Activated T-cell treated with anti-CD3 and anti-CD28 coated beads, Interleukin-2, amount 50 U/mL, for 48 hours (primary cell): ENCODE results near the gene PRRT1B.
A peak's percentile ranks its signal among the peaks of the same experiment; 100 is the strongest.

Source experiments
- DNase-seq, 2 experiments: peaks; one replicate each; pipeline ENCODE4 v3.0.0-alpha.2; 2020

Gene PRRT1B

DNA sequence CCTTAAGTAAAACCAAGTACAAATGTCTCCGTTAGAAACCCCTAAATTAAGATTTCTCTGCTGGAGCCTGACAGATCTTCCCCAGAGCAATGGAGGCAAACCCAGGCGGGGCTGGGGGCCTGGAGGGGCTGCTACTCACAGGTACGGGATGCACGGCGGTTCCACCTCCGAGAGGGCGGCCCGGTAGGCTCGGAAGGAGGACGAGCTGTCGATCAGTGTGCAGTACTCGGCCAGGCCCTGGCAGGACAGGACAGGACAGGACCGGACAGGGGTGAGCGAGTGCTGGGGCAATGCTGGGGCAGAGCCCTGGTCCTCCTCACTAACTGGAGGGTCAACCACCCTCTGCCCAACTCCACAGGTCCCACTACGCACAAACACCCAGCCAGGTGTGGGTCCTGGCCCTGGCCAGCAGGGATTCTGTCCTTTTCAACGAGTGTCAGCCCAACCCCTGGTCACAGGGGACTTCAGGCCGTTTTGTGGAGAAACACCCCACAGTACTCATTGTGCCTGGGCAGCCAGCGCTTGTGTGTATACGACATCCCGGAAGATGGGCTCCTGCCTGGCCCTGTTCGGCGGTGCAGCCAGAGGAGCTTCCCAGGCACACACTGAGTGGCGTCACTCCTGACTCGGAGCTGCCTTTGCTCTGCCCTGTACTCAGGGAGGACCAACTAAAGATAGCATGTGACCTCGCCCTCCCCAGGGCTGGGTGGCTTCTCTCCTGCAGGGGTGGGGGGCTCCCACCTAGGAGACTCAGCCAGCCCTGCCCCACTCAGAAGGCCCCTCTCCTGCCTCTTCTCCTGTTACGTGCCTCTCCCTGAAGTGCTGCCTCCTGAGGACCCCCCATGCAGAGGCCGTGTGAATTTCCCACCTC lies 37.4 kb downstream of the PRRT1B start:
- DNase-seq = no peak

DNA sequence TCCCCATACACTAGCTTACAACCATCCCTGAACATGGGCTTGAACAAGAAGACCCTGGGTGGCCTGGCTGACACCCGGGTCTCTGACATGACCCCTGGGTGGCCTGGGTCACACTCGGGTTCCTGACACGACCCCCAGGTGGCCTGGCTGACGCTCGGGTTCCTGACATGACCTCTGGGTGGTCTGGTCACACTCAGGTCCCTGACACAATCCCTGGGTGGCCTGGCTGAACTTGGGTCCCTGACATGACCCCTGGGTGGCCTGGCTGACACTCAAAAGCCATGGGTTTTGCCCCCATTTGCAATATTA lies 38.0 kb downstream of the PRRT1B start:
- DNase-seq = no peak

DNA sequence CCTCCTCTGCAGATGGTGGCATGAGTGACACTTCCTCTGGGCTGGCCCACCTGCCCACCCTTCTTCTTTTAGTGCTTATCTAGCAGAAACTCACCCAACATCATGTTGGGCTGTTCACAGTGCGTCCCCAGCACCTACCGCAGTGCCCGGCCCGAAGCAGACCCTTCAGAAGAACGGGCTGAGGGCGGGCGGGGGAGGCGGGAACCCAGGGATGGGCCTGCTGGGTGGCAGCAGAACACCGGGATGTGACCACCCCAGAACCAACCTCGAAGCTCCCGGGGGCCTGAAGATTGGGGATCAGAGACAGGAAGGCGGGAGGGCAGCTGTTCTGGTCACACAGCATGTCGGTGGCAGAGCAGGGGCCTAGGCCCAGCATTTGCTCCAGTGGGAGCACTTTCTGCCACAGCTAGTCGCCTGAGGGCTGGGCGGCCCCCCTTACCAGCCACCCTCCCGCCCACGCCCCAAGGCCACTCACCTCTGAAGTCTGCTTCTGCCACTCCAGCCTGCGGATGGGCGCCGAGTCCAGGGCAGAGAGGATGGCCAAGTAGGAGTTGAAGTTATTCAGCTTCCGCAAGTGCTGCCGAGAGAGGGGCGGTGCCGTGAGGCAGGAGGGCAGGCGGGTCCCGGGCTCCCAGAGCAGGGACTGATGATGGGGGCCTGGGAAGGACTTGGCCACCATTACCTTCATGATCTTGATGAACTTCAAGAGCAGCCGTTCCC lies 38.7 kb downstream of the PRRT1B start:
- no peak for DNase-seq

DNA sequence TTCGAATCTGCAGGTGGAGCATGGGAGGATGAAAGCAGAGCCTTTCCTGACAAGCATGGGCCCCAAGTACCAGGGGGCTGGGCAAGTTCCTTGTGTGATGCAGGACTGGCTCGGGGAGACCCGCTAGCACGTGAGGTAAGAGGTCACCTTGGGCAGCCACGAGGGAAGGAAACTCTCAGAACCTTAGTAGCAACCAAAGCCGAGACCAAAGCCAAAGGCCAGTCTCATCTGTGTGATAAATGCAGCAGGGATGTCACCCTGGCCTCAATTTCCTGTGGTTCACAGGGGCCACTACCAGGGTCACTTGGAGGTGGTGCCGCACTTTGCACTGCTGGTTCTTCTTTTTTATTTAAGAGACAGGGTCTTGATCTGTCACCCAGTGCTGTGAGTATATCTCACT lies 39.5 kb downstream of the PRRT1B start:
- no peak for DNase-seq

DNA sequence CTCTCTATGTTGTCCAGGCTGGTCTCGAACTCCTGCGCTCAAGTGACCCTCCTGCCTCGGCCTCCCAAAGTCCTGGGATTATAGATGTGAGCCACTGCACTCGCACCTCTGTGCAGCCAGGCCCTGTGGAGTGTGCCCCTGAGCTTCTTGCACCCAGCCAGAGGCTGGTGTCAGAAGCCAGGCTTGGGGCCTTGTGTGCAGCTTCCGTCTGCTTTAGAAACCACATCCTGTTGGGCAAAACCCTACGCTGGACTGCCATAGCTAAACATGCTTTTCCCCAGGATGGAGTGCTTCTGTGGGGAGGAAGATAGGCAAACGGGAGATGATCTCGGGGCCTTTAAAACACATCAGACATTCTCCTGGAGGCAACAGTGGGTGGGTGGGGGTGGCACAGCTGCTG lies 40.1 kb downstream of the PRRT1B start:
- DNase-seq = peak; percentile 40 to 56

DNA sequence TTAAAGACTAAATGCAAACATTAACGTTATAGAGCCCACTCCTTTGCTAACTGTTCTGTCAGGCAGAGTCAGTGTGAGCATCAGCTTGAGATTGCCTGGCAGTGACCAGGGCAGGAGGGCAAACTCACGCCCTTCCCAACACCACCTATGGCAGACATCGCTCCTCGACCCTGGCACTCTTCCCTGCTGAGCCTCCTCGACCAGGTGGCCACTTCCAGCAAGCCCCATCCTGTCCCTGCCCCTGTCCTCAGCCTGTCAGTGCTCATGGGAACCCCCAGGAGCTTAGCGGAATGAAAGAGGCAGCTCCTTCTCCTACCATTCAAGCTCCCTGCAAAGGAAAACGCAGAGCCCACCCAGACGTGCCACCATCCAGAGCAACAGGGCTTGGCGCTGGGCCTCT lies 42.0 kb downstream of the PRRT1B start:
- DNase-seq = no peak

DNA sequence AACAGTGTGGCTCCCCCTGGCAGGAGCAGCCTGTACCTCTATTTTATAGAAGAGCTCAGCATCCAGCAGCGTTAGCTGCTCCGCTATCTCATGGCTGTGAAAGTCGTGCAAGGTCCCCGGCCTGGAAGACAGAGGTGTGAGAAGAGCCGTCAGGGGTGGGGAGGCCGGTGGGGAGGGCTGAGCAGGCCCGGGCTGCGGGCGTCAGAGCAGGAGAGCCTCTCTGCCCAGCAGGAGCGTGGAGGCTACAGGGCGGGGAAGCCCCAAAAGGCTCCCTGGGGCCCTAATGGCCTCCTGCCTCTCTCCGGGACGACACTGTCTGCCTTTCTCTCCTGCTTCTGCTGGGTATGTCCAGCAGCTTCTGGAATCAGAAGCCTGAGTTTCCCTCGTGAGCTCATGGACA lies 42.6 kb downstream of the PRRT1B start:
- no peak for DNase-seq

DNA sequence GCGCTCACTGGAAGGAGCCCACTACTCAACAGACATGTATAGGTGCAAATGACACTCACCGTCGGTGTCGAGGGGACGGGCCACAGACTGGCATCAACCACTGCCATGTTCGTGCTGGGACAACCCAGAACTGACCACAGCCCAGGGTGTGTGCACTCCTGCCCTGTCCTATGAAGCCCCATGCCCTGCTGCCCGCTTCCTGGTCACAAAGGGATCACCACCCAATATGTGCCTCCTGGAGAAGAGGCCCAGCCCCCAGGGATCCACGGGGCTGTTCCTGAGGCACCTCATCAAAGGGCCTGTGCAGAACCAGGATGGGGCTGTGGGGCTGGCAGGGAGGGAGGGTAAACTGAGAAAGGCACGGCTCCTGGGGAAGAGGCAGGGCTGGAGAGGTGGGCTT lies 43.1 kb downstream of the PRRT1B start:
- DNase-seq = no peak

DNA sequence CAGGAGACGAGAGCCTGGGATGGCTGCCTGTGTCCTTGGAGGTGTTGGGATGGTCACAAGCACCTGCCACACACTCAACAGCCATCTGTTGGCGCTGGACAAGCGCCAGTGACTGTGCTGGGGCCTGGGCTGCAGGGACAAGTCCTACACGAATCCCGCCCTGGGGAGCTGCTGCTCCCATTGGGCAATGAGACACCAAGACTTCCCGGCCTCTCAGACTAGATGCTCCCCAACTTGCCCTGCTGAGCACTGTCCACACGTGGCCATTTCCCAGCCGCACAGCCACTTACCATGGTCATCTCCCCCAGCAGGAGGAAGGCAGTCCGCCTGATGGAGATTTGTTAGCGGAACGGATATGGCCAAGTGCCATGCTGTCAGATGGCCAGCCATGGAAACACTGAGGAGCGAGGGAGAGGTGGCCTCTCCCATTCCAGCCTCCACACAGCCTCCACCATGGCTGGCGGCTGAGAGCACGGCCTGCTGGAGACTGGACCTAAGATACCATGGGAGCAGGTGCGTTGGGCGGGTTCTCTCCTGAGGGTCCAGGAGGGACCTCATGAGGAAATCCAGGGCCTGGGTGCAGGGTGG lies 43.9 kb downstream of the PRRT1B start:
- DNase-seq = no peak

DNA sequence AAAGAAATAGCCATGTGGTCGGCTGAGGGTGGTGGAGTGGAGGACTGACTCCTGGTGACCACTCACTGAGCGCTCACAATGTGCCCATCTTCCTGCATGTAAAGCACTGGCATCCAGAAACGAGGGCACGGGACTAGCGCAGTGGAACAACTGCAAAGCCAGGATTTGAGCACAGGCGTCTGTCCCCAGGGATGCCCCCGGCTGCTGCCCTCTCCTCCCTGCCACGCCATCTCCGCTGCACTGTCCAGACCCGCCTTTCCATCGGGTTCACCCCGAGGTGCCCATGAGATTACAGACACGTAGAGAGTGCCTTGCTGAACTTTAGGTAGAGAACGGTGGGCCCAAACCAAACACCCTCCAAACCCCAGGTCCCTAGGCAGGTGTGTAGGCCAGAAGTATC lies 44.7 kb downstream of the PRRT1B start:
- DNase-seq = no peak

DNA sequence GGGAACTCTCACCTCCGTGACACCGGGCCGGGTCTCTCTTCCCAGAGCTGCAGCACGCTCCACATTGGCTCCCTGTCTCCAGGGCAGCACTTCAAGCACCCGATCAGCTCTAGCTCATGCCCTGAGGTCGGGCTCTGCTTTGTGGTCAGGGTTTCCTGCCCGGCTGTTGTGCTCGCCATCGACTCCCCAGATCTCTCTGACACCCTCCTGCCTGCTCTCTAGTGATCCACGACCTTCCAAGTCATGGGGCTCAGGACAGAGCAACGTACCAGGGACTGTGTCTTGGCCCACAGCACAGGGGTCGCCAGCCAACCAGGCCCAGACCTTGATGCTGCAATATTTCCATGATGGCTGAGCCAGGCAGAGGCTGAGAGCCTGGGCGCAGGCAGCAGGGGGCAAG lies 45.1 kb downstream of the PRRT1B start:
- no peak for DNase-seq

DNA sequence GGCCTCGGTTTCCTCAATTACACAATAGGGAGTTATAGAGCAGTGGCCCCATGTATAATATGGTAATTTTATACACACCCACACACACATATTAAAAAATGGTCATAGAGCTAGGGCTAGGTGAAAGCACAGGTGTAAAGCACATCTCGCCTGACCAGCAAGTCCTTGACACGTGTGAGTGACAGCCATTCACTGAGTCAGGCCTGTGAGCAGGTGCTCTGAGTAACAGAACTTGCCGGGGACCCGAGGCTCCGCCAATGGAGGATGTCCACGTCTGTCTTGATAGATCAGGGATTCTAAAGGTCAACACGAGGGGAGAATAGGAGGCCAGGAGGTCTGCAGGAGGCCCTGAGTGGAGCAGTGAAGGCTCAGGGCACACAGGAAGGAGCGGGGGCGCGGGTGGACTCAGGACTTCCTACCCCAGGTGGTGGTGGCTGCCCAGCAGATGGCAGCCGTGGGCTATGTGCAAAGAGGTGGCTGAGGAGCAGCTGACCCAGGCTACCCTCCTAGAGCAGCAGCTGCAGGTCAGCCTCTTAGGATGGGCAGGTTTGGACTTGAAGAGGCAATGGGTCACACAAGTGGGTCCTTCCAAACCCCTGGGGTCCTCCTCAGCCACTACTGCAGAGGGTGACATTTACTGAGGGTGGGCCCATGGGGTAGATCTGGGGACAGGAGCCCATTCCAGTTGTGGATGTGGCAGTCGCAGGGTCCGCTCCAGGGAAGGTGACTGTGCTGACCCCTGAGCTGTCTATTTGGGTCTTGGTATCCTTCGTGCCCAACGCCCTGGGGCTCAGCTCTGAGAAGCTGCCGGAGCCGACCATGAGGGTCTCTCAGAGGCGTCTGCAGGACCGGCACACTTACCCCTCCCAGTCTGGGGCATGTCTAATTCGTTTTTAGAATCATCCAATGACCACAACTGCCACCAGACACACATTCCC lies 45.9 kb downstream of the PRRT1B start:
- DNase-seq = peak; percentile 82 to 87

DNA sequence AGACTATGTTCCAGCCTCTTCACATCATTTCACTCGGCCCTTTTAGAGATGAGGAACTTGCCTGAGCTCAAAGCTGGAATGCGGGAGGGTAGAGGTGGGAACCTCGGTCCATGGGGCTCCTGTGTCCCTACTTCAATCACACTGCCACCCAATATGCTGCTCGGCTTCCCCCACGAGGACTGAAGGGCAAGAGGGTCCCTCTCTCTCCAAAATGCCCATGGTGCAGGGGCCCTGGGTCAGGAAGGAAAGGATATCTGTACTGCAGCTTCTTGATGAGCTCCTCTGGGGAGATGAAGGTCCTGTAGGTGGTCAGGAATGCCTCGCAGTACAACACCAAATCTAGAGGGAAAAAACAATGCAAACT lies 46.5 kb downstream of the PRRT1B start:
- DNase-seq = no peak

DNA sequence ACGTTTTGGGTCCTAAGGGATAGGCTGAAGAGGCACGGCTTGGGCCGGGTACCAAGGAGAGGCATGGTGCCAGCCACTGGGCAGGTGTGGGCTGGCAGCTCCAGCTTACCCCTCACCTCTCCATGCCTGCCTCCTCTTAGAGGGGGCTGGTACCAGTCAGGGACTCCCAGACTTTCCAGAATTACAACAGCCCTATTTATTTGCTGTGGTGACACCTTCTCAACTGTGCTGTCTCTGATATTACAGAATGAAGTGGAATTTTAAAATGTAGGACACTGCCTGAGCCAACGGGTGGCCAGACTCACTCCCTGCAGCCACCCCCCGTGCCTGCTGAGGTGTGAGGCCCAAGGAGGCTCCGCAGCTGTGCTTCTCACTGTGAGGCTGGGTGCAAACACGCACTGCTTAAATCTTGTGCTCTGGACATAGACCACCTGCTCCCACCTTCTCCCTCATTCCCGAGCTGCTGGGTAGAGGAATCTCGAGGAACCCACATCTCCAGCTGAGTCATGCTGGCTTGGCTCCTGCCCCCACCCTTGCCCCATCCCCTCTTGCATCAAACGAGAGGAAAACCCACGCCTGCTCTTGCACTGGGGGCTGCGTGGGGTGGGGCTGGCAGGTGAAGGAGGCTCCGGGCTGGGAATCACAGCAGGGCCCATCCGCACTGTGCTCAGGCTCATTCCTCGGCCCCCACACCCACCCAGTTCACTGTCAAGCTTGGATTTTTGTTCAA lies 47.9 kb downstream of the PRRT1B start:
- DNase-seq = no peak

DNA sequence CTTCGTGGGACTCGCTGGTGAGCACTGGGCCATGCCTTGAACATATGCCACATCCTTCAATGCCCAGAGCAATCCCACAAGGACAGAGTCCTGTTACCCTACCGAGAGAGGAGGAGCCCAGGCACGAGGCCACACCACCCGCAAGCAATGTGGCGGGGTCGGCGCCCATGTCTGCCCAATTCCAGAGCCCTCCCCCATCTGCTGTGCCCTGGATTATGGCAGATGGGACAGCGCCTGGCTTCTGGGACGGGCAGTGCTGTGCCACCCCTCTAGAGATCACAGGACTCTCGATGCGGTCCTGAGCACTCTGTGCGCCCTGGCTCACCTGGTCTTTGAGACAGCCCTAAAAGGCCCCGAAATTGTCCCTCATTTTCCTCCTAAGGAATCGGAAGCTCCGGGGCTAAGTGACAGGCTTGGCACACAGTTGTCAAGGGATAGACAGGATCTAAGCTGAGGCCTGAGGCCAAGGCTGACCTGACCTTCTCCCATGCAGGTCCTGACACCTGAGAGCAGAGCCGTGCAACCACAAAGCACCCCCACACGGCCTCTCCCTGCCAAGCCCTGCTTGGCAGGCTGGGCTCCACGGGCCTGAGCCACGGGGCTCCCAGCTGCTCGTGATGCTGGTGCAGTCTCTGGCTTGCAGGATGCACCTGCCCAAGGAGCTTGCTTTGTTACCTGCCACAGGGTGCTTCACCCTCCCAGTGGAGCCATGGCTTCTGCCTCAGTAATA lies 48.8 kb downstream of the PRRT1B start:
- no peak for DNase-seq

DNA sequence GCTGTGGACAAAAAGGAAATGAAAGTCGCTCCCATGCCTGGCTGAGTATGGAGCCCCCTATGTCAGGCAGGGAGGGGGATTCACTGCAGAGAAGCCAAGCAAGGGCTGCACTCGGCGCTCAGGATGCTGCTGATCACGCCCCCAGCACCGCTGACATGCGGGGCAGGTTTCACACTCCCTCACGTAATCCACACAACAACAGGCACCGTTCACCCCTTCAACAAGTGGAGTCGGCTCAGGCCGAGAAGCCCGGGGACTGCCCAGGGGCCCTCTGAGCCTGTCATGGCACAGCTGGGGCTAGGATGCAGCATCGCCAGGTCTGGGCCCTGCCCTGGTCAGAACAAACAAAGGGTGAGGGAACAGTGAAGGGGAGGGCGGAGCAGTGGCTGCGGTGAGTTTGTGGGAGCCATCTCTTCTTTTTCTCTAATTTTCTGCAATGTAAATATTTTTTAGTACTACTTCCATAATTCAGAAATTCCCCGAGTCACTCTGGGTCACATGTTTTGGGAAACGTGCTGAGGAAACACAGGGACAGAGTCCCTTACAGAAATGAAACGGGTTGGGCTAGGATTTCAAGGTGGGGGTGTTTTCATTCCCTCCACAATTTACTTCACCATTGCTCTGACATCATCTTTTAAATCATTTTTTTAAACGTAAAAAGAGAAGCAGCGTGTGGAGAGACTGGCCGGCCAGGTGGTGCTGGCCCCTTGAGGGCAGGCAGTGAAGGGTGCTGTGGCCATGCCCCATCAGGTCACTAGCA lies 49.8 kb downstream of the PRRT1B start:
- DNase-seq = no peak

DNA sequence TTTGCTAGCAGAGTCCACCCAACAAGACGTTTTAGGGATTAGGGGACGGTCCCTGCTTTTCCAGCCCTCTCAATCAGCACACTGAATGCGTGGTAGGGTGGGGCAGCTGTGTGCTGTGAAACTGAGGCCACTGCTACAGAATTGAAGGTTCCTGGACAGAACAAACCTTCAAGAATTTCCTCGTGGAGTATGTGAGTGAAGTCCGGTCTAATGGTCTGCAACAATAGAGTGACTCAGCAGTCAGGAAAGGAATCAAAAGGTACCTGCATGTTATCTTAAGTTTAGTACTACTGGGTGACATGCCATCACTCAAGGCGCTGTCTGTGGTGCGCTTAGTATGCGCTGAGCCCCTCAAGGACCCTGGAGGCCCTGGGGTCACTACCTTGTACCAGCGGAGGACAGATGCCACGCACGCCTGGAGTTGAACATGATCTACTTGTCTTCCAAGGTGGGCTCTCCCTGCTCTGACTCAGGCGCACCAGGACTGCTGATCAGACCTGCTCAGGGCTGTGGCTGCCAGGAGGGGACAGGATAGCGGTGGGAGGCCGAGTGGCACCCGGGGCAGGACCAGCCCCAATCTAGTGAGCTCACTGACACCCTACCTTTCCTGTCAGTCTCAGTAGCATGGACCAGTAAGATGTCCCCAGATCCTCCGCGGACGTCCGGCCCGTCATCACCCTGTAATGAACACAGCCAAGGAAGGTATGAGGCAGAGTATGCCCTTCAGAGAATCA lies 50.5 kb downstream of the PRRT1B start:
- no peak for DNase-seq

DNA sequence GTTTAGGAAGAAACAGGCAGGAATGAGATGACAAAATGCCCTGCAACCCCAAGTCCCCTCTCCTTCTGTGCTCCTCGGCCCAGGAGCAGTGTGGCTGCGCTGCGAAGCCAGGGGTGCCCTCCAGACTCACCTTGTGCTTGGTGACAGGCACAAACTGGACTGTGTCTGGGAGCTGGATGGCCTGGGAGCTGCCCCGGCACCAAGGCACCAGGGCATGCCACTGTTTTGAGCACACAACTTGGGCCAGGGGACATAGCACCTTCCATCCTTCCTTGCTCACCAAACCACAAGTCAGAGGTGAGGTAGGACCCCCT lies 51.1 kb downstream of the PRRT1B start:
- DNase-seq = no peak

DNA sequence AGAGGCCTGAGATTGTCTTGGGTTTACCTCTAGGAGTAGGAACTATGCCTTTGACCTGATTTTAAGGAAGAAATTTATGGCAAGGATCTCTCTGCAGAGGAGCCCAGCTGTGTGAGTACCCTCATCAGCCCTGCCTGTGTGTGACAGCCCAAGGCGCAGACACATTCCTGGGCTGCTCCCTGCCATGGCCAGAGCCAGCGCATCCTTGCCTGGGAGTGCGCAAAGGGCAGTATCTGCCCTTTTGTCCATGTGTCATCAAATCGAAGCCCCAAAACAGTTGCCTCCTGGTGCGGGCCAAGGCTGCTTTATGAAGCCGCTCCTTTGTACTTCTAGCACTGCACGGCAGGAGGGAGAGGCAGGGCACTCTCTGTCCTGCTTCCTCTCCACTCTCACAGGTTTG lies 51.9 kb downstream of the PRRT1B start:
- DNase-seq = no peak

DNA sequence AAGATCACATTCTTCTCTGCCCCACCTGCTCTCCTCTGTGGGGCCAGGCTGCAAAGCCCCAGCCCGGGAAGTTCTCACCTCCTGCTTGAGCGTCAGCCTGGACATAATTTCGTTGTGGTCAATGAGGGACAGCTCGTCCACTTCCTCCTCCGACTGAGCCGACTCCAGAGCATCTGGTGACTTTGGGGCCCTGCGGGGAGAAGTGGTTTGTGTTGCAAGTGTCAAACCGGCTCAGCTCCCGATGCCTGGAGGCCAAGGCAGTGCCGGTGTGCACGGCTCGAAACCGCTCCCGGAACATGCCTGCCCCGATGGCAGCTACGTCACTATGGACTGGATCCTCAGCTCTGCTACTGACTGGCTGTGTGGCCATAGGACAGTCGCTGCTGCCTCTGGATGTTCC lies 52.8 kb downstream of the PRRT1B start:
- no peak for DNase-seq
